HepG2 (cell line): ENCODE measurements around the gene GPR39. TPM values are rescaled to one million over a fixed set of nuclear protein-coding genes. Genes with fewer than 3 reads are reported as not detected.

Source experiments
- ATAC-seq: fragments of 200-7000 bp; cut with Tn5 transposase; 3 replicates; pipeline ENCODE4 v1.9.1; 2020; ENCODE audit warnings: mild to moderate bottlenecking, moderate library complexity
- BruUV-seq: library from RNA; stranded (reverse); fragments of 400-500 nt; replicated peaks from 2 replicates; lab custom pipeline; 2021; lab: Mats Ljungman, UMichigan
- CTCF ChIA-PET: fragments of 300-600 bp; formaldehyde crosslinking; extraction: SDS; loops from one replicate; lab custom pipeline; 2021; ENCODE audit warnings: low total read pairs, inconsistent platforms, low intra/inter-chr PET ratio; lab: Yijun Ruan, JAX
- POLR2A ChIA-PET: fragments of 350-600 bp; sonication (Branson Sonifier 250); formaldehyde crosslinking; loops from one replicate; lab custom pipeline; 2020; ENCODE audit warnings: antibody characterized with exemption, inconsistent platforms; lab: Yijun Ruan, JAX
- DNase-seq: peaks from one replicate; pipeline ENCODE4 v3.0.0-alpha.2; 2015; ENCODE audit warnings: low spot score
- FAIRE-seq: peaks from 3 replicates; lab custom pipeline; 2011; peaks lifted over from hg19 to GRCh38; lab: Jason Lieb, UNC
- H2AFZ ChIP-seq: one replicate; pipeline ENCODE4 v1.6.1; 2011; ENCODE audit warnings: low read length, inconsistent platforms
- H3K27ac ChIP-seq: fragments of 300-600 bp; 3 replicates; pipeline ENCODE4 v1.8.0; 2011; ENCODE audit warnings: mixed run types, mild to moderate bottlenecking, mixed read lengths, low read length, inconsistent platforms; ENCODE audit not compliant: insufficient read depth; ENCODE audit errors: extremely low read length
- H3K27me3 ChIP-seq, 2 experiments: fragments of 200-600 bp in 1 of 2; 2 replicates in 1 of 2; 3 replicates in 1 of 2; pipeline versions ENCODE4 v1.6.0 to v1.8.0; 2011; ENCODE audit warnings: low read length in 2 of 2, mild to moderate bottlenecking in 2 of 2, moderate library complexity in 2 of 2, inconsistent platforms in 1 of 2; ENCODE audit not compliant: insufficient read depth in 2 of 2, control insufficient read depth in 1 of 2
- H3K36me3 ChIP-seq, 2 experiments: fragments of 200-600 bp in 1 of 2; replicated peaks in 1 of 2; 2 replicates in 1 of 2; 3 replicates in 1 of 2; pipeline versions ENCODE4 v1.5.1 to v1.8.0; 2011; ENCODE audit warnings: low read length in 2 of 2, inconsistent platforms in 1 of 2; ENCODE audit not compliant: insufficient read depth in 2 of 2, control insufficient read depth in 1 of 2
- H3K4me1 ChIP-seq: 2 replicates; pipeline ENCODE4 v1.5.1; 2012; ENCODE audit warnings: low read length, inconsistent platforms; ENCODE audit not compliant: insufficient read depth
- H3K4me2 ChIP-seq: 2 replicates; pipeline ENCODE4 v1.6.0; 2011; ENCODE audit warnings: low read depth, low read length, inconsistent platforms
- H3K4me3 ChIP-seq, 3 experiments: fragments of 200-600 bp in 1 of 3; sonication (generic), shearing (Covaris generic) in 1 of 3; replicated peaks in 1 of 3; 2 replicates each; pipeline ENCODE4 v1.5.1; 2011 to 2016; ENCODE audit warnings: low read length in 3 of 3, inconsistent platforms in 2 of 3, low read depth in 2 of 3, mild to moderate bottlenecking in 2 of 3, control low read depth in 1 of 3, mixed read lengths in 1 of 3; ENCODE audit not compliant: insufficient read depth in 1 of 3
- H3K79me2 ChIP-seq: one replicate; pipeline ENCODE4 v1.6.1; 2011; ENCODE audit warnings: low read length, inconsistent platforms; ENCODE audit not compliant: insufficient read depth
- H3K9ac ChIP-seq: 2 replicates; pipeline ENCODE4 v1.6.0; 2011; ENCODE audit warnings: mild to moderate bottlenecking, low read depth, low read length, inconsistent platforms; ENCODE audit not compliant: insufficient read depth
- H3K9me3 ChIP-seq: 2 replicates; pipeline ENCODE4 v1.5.1; 2012; ENCODE audit warnings: mild to moderate bottlenecking, low read length
- H4K20me1 ChIP-seq: 2 replicates; pipeline ENCODE4 v1.6.0; 2011; ENCODE audit warnings: inconsistent platforms, mild to moderate bottlenecking, low read length, moderate library complexity; ENCODE audit not compliant: insufficient read depth
- DMAP1 ChIP-seq: IDR thresholded peaks from 2 replicates; pipeline ENCODE4 v1.6.1; 2016
- ELK4 ChIP-seq: sonication (generic); formaldehyde crosslinking; IDR thresholded peaks from 2 replicates; pipeline ENCODE4 v1.9.0; 2021; ENCODE audit warnings: missing genetic modification reagents, borderline replicate concordance
- GABPA ChIP-seq, 2 experiments: IDR thresholded peaks; 2 replicates each; pipeline ENCODE4 v1.6.1; 2011 to 2016; ENCODE audit warnings: low read depth in 2 of 2, low read length in 1 of 2, missing biosample characterization in 1 of 2, missing genetic modification characterization in 1 of 2
- IRX3 ChIP-seq: sonication (generic); formaldehyde crosslinking; IDR thresholded peaks from 2 replicates; pipeline ENCODE4 v1.8.1; 2023; ENCODE audit warnings: mild to moderate bottlenecking, low read depth, missing genetic modification reagents, borderline replicate concordance
- MTA1 ChIP-seq: sonication (generic); formaldehyde crosslinking; IDR thresholded peaks from 2 replicates; pipeline ENCODE4 v1.4.0; 2020; ENCODE audit warnings: missing genetic modification reagents, mild to moderate bottlenecking, borderline replicate concordance
- MTERF4 ChIP-seq: sonication (generic); formaldehyde crosslinking; IDR thresholded peaks from 2 replicates; pipeline ENCODE4 v1.8.0; 2023; ENCODE audit warnings: mild to moderate bottlenecking, missing genetic modification reagents
- NAIF1 ChIP-seq: sonication (generic); formaldehyde crosslinking; IDR thresholded peaks from 2 replicates; pipeline ENCODE4 v1.5.0; 2020; ENCODE audit warnings: mild to moderate bottlenecking, missing genetic modification reagents, borderline replicate concordance
- NFATC3 ChIP-seq: sonication (generic); formaldehyde crosslinking; IDR thresholded peaks from 2 replicates; pipeline ENCODE4 v1.5.1; 2020; ENCODE audit warnings: mild to moderate bottlenecking, missing genetic modification reagents
- REXO4 ChIP-seq: sonication (generic); formaldehyde crosslinking; IDR thresholded peaks from 2 replicates; pipeline ENCODE4 v1.8.0; 2022; ENCODE audit warnings: missing genetic modification reagents, mild to moderate bottlenecking, borderline replicate concordance
- SAFB2 ChIP-seq: sonication (generic); formaldehyde crosslinking; IDR thresholded peaks from 2 replicates; pipeline ENCODE4 v1.5.1; 2020; ENCODE audit warnings: missing genetic modification reagents, low read depth, mild to moderate bottlenecking, borderline replicate concordance
- SIN3B ChIP-seq: fragments of 150-350 bp; IDR thresholded peaks from 2 replicates; pipeline ENCODE4 v1.6.1; 2014; ENCODE audit warnings: low read length
- SMYD3 ChIP-seq: sonication (generic); formaldehyde crosslinking; IDR thresholded peaks from 2 replicates; pipeline ENCODE4 v1.8.1; 2023; ENCODE audit warnings: mild to moderate bottlenecking, missing genetic modification reagents
- SNAPC5 ChIP-seq: sonication (generic); formaldehyde crosslinking; IDR thresholded peaks from 2 replicates; pipeline ENCODE4 v1.8.1; 2023; ENCODE audit warnings: mild to moderate bottlenecking, missing genetic modification reagents, borderline replicate concordance
- TBL1XR1 ChIP-seq: fragments of 150-350 bp; IDR thresholded peaks from 2 replicates; pipeline ENCODE4 v1.6.1; 2014; ENCODE audit warnings: borderline replicate concordance, low read length; ENCODE audit not compliant: partially characterized antibody
- XBP1 ChIP-seq: sonication (generic); formaldehyde crosslinking; IDR thresholded peaks from 2 replicates; pipeline ENCODE4 v1.5.0; 2020; ENCODE audit warnings: missing genetic modification reagents
- ZBTB8A ChIP-seq: sonication (generic); formaldehyde crosslinking; IDR thresholded peaks from 2 replicates; pipeline ENCODE4 v1.4.0; 2020; ENCODE audit warnings: mild to moderate bottlenecking, low read depth, missing genetic modification reagents, borderline replicate concordance
- ZNF10 ChIP-seq: sonication (generic); formaldehyde crosslinking; IDR thresholded peaks from 2 replicates; pipeline ENCODE4 v1.4.0; 2020; ENCODE audit warnings: mild to moderate bottlenecking, low read depth, missing genetic modification reagents, borderline replicate concordance
- ZNF468 ChIP-seq: sonication (generic); formaldehyde crosslinking; IDR thresholded peaks from 2 replicates; pipeline ENCODE4 v1.8.0; 2022; ENCODE audit warnings: mild to moderate bottlenecking, moderate library complexity, missing genetic modification reagents
- ZNF510 ChIP-seq: sonication (generic); formaldehyde crosslinking; IDR thresholded peaks from 2 replicates; pipeline ENCODE4 v1.4.0; 2020; ENCODE audit warnings: low read depth, mild to moderate bottlenecking, missing genetic modification reagents
- ZNF660 ChIP-seq: sonication (generic); formaldehyde crosslinking; IDR thresholded peaks from 2 replicates; pipeline ENCODE4 v1.5.1; 2020; ENCODE audit warnings: mild to moderate bottlenecking, low read depth, missing genetic modification reagents, borderline replicate concordance
- ZSCAN5A ChIP-seq: sonication (generic); formaldehyde crosslinking; IDR thresholded peaks from 2 replicates; pipeline ENCODE4 v1.8.0; 2022; ENCODE audit warnings: mild to moderate bottlenecking, missing genetic modification reagents, borderline replicate concordance
- WGBS: methylation state at CpG from one replicate; pipeline ENCODE4 v1.1.6; 2017; ENCODE audit warnings: low lambda C conversion rate; 5-methylcytosine and 5-hydroxymethylcytosine counted together
- in situ Hi-C: cut with HindIII; loops from 2 replicates; pipeline ENCODE4 v1.10.0; 2017; ENCODE audit warnings: low pct_unique_long_range_greater_than_20kb; ENCODE audit not compliant: extremely low pct_ligation_motif_present
- intact Hi-C: fragments of 100-400 bp; cut with micrococcal nuclease; formaldehyde crosslinking; loops from one replicate; pipeline ENCODE4 v1.10.0; 2022; ENCODE audit not compliant: unreplicated experiment
- polyA plus RNA-seq, 8 experiments: library from polyadenylated mRNA; depleted of rRNA in 3 of 8; stranded (reverse) in 7 of 8; unstranded in 1 of 8; fragments of >200 nt; fragmentation: Illumina TruSeq in 4 of 8; extraction: Trizol in 4 of 8; gene quantifications; 2 replicates each; pipeline versions ENCODE4 v1.2.1 to v1.2.3, GENCODE V29; 2011 to 2016; ENCODE audit warnings: low read depth in 4 of 8, missing spikeins in 1 of 8, mixed read lengths in 1 of 8; ENCODE audit not compliant: insufficient read depth in 1 of 8
- total RNA-seq, 5 experiments: library from RNA; depleted of rRNA; stranded (reverse); fragments of >200 nt; fragmentation: Illumina TruSeq; extraction: Trizol; gene quantifications; 2 replicates each; pipeline ENCODE4 v1.2.3, GENCODE V29; 2016; ENCODE audit warnings: low read depth in 1 of 5

The GPR39 gene
- total and polyA plus RNA-seq, 2 of the 13 experiments (the other 11 are each of a cell fraction or from before 2014, with no cell fraction given), result 0.16 to 0.62 TPM

- TF ChIP-seq MTERF4 (CRISPR knock-in tag) (no peak), IRX3 (CRISPR knock-in tag) (no peak), NAIF1 (CRISPR knock-in tag) (no peak), ZNF660 (CRISPR knock-in tag) (no peak), XBP1 (CRISPR knock-in tag) (no peak)
Measured at GRCh38 chr2:132517386-132517785, 100.8 kb downstream of the GPR39 start (continued).

GRCh38 chr2:132518302-132518701, 101.7 kb downstream of the GPR39 start:
- intact Hi-C loops (no loop called here), in situ Hi-C loops (no loop called here)
- Histone ChIP-seq H3K36me3 (no peaks in the 10 kb centered on the region), H3K4me3 (no peak overlapping the region), H3K79me2 (no peaks in the 10 kb centered on the region), H3K27ac (no peak overlapping the region), H3K9me3 (peaks cover 57% of the 10 kb centered on the region), H3K9ac (no peak overlapping the region), H2AFZ (no peak overlapping the region), H3K4me1 (no peaks in the 10 kb centered on the region), H3K27me3 (no peaks in the 10 kb centered on the region), H4K20me1 (no peaks in the 10 kb centered on the region), H3K4me2 (no peak overlapping the region)
- ChIA-PET CTCF (no interaction called here), POLR2A (no interaction called here)
- ATAC-seq (no peak), DNase-seq (no peak), FAIRE-seq (no peak)
- no peak for TF ChIP-seq SMYD3 (CRISPR knock-in tag)
- no peak for TF ChIP-seq ZNF510 (CRISPR knock-in tag)
- no peak for TF ChIP-seq XBP1 (CRISPR knock-in tag)
- no peak for TF ChIP-seq TBL1XR1
- TF ChIP-seq NFATC3 (CRISPR knock-in tag), result no peak
- TF ChIP-seq SIN3B, result no peak
- TF ChIP-seq REXO4, result no peak
- no peak for TF ChIP-seq SAFB2 (CRISPR knock-in tag)
- TF ChIP-seq ZNF10, result no peak
- no peak for TF ChIP-seq DMAP1 (CRISPR knock-in tag)
- TF ChIP-seq SNAPC5 (CRISPR knock-in tag), result no peak
- TF ChIP-seq GABPA (IDR thresholded peaks at IDR 0.05; ENCODE audit: low read depth, low read length), result no peak
- TF ChIP-seq GABPA (CRISPR knock-in tag; IDR thresholded peaks at IDR 0.05; ENCODE audit: low read depth), result no peak
- no peak for TF ChIP-seq ZNF468
- TF ChIP-seq ZBTB8A (CRISPR knock-in tag), result no peak
- TF ChIP-seq MTA1 (CRISPR knock-in tag), result no peak
- TF ChIP-seq ZSCAN5A, result no peak
- TF ChIP-seq ELK4 (CRISPR knock-in tag), result no peak
- 64% methylated on average over 4 of the region's 4 CpGs for WGBS
- no TSS peak for BruUV-seq
